Stimulated activated naive B cell treated with anti-CD40 and anti-IgM and Interleukin-4, amounts not matched to agents 10 μg/mL and 1 μg/mL and 100 μg/mL, for 72 hours (primary cell): ENCODE data around the gene PRAMEF11.
"Not testable (repeated sequence)": the region's sequence is repeated elsewhere in the genome, so short reads cannot be mapped to it uniquely, and the experiment has no call there.

ENCODE experiments used
- ATAC-seq, 2 donors: fragments of 150-1000 bp; cut with Tn5 transposase; replicated peaks; 2 replicates each; pipeline ENCODE4 v1.10.0; 2021; ENCODE audit warnings: moderate library complexity in 1 of 2
- DNase-seq: peaks from one replicate; pipeline ENCODE4 v3.0.0; 2021
- H3K27ac Mint-ChIP-seq: one replicate; pipeline ENCODE4 v1.8.0; 2022; ENCODE audit warnings: mild to moderate bottlenecking, mixed read lengths
- H3K27me3 Mint-ChIP-seq, 2 donors: one replicate each; pipeline ENCODE4 v1.8.0; 2022; ENCODE audit warnings: mixed read lengths in 2 of 2
- H3K36me3 Mint-ChIP-seq, 2 donors: one replicate each; pipeline ENCODE4 v1.8.0; 2022; ENCODE audit warnings: mixed read lengths in 2 of 2, mild to moderate bottlenecking in 1 of 2
- H3K4me1 Mint-ChIP-seq, 2 donors: one replicate each; pipeline ENCODE4 v1.8.0; 2022; ENCODE audit warnings: mixed read lengths in 2 of 2, mild to moderate bottlenecking in 1 of 2
- H3K4me3 Mint-ChIP-seq, 2 donors: one replicate each; pipeline ENCODE4 v1.8.0; 2022; ENCODE audit warnings: mild to moderate bottlenecking in 2 of 2, mixed read lengths in 2 of 2, moderate library complexity in 1 of 2
- H3K9me3 Mint-ChIP-seq, 2 donors: one replicate each; pipeline ENCODE4 v1.8.0; 2022; ENCODE audit warnings: mixed read lengths in 2 of 2, mild to moderate bottlenecking in 1 of 2

PRAMEF11 gene

DNA sequence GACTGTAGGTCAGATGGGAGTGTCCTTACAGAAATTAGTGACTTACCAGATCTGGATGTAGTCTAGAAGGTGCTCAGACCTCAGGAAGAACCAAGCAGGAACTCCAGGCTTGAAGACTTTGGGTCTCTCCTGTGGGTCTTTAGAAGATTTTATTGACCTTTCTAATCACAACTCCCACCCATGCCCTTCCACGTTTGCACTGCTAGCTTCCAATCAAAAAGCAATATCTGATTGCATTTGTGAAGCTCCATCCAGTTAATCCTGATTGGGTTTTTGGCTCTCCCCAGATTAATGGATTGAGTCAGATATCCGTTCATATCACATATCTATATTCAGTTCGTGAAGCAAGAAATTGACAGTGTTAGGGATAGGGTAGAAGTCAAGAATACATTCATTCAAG, at the start of gene PRAMEF11:
Gene PRAMEF11 (minus strand): TSS at position 101 of the 400 bp plus-strand sequence. CDS start 2,621 bp downstream, outside the sequence.
- H3K9me3 Mint-ChIP-seq, H3K27me3 Mint-ChIP-seq, H3K4me1 Mint-ChIP-seq, H3K36me3 Mint-ChIP-seq, ATAC-seq, H3K27ac Mint-ChIP-seq, H3K4me3 Mint-ChIP-seq, DNase-seq: not testable (repeated sequence)

DNA sequence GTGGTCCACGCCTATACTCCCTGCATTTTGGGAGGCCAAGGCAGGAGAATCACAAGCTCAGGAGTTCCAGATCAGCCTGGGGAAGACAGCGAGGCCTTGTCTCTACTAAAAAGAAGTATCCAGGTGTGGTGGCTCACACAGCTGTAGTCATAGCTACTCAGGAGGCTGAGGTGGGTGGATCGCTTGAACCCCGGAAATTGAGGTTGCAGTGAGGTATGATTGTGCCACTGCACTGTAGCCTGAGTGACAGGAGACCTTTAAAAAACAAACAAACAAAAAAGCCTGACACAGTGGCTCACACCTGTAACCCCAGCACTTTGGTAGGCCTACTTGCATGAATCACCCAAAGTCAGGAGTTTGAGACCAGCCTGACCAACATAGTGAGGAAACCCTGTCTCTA, 47.2 kb upstream of the PRAMEF11 start:
- DNase-seq, H3K27me3 Mint-ChIP-seq, H3K9me3 Mint-ChIP-seq, H3K4me3 Mint-ChIP-seq, H3K4me1 Mint-ChIP-seq, H3K27ac Mint-ChIP-seq, H3K36me3 Mint-ChIP-seq, ATAC-seq: not testable (repeated sequence)

DNA sequence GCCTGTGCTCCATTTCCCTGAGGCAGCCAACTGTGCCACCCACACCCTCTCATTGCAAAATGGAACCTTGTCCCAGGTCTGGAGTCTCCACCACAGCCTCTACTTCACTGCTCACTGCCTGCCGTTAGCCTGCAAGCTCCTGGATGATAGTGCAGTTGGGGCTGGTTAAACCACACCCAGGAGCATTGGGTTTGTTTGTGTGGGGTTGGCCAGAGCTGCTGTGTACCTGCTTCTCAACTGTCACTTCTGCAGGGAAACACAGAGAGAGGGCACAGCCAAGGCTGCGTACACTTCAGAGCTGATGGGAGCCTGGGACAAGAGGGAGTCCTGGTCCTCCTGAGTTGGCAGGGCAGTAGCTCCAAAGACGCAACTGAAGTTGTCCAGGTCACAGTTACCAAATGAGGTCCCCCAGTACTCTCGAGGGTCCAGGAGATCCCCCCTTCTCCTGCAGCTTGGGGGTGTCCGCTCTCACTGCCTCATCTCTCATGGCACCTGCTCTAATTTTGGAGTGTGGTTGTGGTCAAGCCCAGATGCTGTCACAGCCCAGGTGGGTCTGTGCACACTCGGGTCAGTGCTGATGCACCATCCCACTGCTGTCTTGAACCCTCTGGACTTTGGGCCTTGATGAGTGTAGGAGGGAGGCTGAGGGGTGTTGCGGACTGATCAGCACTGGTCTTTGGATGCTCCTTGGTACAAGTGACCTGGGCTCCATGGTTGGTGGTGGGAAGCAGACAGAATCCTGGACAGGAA, 32.1 kb upstream of the PRAMEF11 start:
- H3K9me3 Mint-ChIP-seq, H3K27me3 Mint-ChIP-seq, H3K36me3 Mint-ChIP-seq, ATAC-seq, DNase-seq, H3K4me1 Mint-ChIP-seq, H3K27ac Mint-ChIP-seq, H3K4me3 Mint-ChIP-seq: not testable (repeated sequence)

DNA sequence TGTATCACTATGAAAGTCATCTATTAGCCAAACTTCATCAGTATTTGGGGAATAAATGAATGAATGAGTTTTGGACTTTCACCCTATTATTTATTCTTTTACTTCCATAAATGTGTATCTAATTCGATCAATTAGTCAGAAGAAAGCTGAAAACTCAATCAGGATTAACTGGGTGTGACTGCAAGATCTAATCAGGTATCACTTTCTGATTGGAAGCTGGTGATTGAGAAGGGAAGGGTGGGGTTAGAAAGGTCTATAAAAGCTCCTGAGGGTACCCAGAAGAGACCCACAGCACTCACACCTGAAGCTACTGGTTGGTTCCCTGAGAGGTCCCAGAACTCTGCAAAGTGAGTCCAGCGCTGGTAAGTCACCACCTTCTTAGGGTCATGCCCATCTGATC, 25.6 kb upstream of the PRAMEF11 start, which contains the start of gene PRAMEF2:
Gene PRAMEF2 (plus strand): TSS at position 301 of the 400 bp plus-strand sequence. CDS start 1,924 bp downstream, outside the sequence.
- not testable (repeated sequence) for ATAC-seq, H3K4me3 Mint-ChIP-seq, H3K36me3 Mint-ChIP-seq, H3K9me3 Mint-ChIP-seq, H3K27ac Mint-ChIP-seq, H3K4me1 Mint-ChIP-seq, H3K27me3 Mint-ChIP-seq, DNase-seq

DNA sequence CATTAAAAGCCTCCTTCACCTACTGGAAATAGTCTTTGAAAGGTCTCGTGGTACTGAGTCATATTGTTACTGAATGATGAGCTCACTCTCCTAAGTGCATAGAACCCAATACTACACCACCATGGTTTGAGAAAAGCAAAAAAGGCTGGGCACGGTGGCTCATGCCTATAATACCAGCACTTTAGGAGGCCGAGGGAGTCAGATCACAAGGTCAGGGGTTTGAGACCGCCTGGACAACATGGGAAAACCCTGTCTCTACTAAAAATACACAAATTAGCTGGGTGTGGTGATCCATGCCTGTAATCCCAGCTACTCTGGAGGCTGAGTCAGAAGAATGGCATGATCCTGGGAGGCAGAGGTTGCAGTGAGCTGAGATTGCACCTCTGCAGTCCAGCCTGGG, 20.6 kb upstream of the PRAMEF11 start:
- Mint-ChIP-seq H3K27ac (no peak overlapping the region), H3K4me1 (no peaks in the 10 kb centered on the region), H3K27me3 (peaks cover 0 to 9% of the 10 kb centered on the region in 2 donors), H3K36me3 (no peaks in the 10 kb centered on the region), H3K4me3 (no peak overlapping the region), H3K9me3 (peaks cover 6 to 8% of the 10 kb centered on the region in 2 donors)
- ATAC-seq = peak in 1 of 2 donors; percentile 38
- DNase-seq = no peak

DNA sequence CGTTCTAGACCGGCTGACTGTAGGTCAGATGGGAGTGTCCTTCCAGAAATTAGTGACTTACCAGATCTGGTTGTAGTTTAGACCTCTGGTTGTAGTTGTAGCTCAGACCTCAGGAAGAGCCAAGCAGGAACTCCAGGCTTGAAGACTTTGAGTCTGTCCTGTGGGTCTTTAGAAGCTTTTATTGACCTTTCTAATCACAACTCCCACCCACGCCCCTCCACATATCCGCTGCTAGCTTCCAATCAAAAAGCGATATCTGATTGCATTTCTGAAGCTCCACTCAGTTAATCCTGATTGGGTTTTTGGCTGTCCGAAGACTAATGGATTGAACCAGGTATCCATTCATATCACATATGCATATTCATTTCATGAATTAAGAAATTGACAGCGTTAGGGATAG, 17.4 kb upstream of the PRAMEF11 start, which contains the start of gene HNRNPCL1:
Gene HNRNPCL1 (minus strand): TSS at position 101 of the 400 bp plus-strand sequence. CDS start 431 bp downstream, outside the sequence.
- not testable (repeated sequence) for H3K27ac Mint-ChIP-seq, DNase-seq, H3K27me3 Mint-ChIP-seq, ATAC-seq, H3K4me1 Mint-ChIP-seq, H3K9me3 Mint-ChIP-seq, H3K4me3 Mint-ChIP-seq, H3K36me3 Mint-ChIP-seq

DNA sequence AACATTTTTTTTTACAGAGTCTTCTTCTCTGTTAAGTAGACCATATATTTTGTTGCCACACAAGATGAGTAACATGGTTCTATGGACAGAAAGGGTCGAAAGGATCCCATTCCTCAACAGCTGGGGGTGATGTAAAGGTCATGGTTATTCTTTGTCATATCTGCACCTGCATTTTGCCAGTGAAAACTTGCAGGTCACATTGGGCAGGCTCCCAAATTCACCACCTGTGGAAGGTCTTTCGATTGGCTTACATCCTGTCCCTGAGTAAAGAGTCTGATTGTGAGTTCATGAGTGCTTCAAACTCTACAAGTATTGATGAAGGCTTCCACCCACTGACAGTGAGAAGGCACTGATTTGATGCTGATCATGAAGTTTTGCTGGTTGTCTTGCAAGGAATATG, 2.0 kb upstream of the PRAMEF11 start:
- not testable (repeated sequence) for H3K36me3 Mint-ChIP-seq, ATAC-seq, H3K9me3 Mint-ChIP-seq, H3K4me3 Mint-ChIP-seq, H3K27ac Mint-ChIP-seq, DNase-seq, H3K27me3 Mint-ChIP-seq, H3K4me1 Mint-ChIP-seq

DNA sequence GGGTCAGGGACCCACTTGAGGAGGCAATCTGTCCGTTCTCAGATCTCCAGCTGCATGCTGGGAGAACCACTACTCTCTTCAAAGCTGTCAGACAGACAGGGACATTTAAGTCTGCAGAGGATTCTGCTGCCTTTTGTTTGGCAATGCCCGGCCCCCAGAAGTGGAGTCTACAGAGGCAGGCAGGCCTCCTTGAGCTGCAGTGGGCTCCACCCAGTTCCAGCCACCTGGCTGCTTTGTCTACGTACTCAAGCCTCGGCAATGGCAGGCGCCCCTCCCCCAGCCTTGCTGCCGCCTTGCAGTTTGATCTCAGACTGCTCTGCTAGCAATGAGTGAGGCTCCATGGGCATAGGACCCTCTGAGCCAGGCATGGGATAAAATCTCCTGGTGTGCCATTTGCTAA, 12.1 kb downstream of the PRAMEF11 start:
- not testable (repeated sequence) for H3K9me3 Mint-ChIP-seq, H3K27ac Mint-ChIP-seq, H3K36me3 Mint-ChIP-seq, H3K4me3 Mint-ChIP-seq, DNase-seq, ATAC-seq, H3K4me1 Mint-ChIP-seq, H3K27me3 Mint-ChIP-seq

DNA sequence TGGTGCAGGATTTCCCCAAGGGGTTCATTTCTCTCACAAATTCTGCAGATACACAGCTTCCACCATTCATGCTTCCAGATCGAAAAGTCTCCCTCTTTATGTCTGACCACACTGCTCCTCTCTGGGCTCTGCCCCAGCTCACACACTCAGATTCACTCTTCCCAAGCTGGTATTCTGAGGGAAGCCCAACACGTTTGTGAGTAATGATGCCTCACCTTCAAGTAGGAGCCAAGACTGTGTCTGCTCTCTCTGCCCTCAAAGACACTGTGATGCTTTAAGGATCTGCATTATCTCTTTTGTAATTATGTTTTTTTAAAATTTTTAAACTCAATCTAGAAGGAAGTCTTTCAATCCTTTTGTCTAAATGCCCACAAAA, 19.8 kb downstream of the PRAMEF11 start:
- Mint-ChIP-seq H3K27ac (peak overlapping the region; percentile 53), H3K9me3 (peaks cover 6 to 8% of the 10 kb centered on the region in 2 donors), H3K4me1 (peaks cover 0 to 2% of the 10 kb centered on the region in 2 donors), H3K36me3 (no peaks in the 10 kb centered on the region), H3K27me3 (peaks cover 10 to 27% of the 10 kb centered on the region in 2 donors), H3K4me3 (no peak overlapping the region)
- ATAC-seq (no peak), DNase-seq (no peak)

DNA sequence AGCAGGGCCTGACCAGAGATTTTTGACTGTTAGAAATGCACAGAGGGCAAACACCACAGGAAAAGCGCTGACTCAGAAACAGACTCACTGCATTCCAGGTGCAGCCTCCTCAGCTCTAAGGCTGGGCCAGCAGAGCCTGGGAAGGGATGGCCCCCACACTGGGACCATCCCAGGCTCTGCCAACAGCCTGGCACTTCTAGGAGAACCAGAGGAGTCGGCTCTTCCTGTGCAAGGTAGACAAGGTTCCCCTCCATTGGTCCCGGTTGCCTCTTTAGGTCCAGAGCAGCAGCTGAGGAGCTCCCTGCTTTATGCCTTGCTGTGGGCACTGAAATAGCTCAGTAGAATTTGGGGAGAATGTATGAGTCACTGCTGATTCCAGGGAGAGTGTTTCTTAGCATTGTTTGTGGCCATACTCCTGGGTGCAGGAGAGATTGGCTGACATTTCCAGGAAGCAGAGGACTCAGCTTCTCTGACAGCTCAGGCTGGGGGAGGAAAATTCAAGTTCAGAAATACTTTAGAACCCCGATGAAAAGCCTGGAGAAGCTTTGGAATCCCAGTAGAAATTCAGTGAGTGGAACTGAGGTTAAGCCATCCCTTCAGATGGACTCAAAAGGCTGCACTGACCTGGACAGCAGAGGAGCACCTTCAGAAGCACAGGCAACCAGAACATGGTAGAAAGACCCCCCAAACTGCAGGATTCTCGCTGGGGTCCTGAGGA, 20.4 kb downstream of the PRAMEF11 start:
- H3K27ac Mint-ChIP-seq = no peak overlapping the region
- ATAC-seq = no peak
- no peaks in the 10 kb centered on the region for H3K36me3 Mint-ChIP-seq
- H3K4me1 Mint-ChIP-seq = peaks cover 0 to 2% of the 10 kb centered on the region in 2 donors
- H3K27me3 Mint-ChIP-seq = peaks cover 10 to 27% of the 10 kb centered on the region in 2 donors
- no peak for DNase-seq
- H3K9me3 Mint-ChIP-seq = peaks cover 6 to 8% of the 10 kb centered on the region in 2 donors
- H3K4me3 Mint-ChIP-seq = no peak overlapping the region

DNA sequence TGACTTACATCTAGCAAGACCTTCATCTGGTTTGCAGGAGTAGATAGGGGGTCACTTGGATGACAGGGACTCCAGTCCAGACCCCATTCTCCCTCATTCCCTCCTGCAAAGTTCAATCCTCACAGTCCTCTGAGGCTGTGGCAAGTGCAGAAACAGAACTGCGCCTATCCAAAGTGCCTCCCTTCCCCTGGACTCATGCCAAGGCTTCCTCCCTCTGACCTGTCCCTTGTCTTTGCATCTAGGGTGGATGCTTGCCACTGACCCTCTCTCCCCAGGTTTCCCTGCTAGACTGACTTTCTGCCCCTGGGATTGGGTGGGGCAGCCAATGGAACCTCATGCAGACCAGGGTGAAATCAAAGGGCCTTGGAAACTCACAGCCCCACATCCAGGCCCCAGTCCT, 21.3 kb downstream of the PRAMEF11 start:
- Mint-ChIP-seq H3K4me3 (no peak overlapping the region), H3K36me3 (no peaks in the 10 kb centered on the region)
- no peak for ATAC-seq

DNA sequence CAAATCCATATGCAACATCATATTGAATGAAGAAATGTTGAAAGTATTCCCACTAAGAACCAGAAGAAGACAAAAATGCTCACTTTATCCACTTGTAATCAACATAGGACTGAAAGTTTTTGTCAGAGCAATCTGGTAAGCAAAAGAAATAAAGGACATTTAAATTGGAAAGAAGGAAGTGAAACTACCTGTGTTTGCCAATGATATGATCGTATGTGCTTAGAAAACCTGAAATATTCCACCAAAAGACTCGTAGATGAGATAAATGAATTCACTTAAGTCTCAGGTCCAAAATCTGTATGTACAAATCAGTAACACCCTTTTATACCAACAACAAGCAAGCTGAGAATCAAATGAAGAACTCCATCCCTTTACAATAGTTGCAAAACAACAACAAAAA, 31.5 kb downstream of the PRAMEF11 start:
- peaks cover 2 to 9% of the 10 kb centered on the region in 2 donors for H3K9me3 Mint-ChIP-seq
- no peak overlapping the region for H3K27ac Mint-ChIP-seq
- peaks cover 4 to 6% of the 10 kb centered on the region in 2 donors for H3K27me3 Mint-ChIP-seq
- H3K4me1 Mint-ChIP-seq = no peaks in the 10 kb centered on the region
- peaks cover 0 to 1% of the 10 kb centered on the region in 2 donors for H3K36me3 Mint-ChIP-seq
- H3K4me3 Mint-ChIP-seq = no peak overlapping the region
- DNase-seq (no peak), ATAC-seq (no peak)

More for the DNA sequence above, 21.3 kb downstream of the PRAMEF11 start:
- Mint-ChIP-seq H3K9me3 (peaks cover 10 to 12% of the 10 kb centered on the region in 2 donors), H3K27ac (no peak overlapping the region), H3K4me1 (peaks cover 0 to 2% of the 10 kb centered on the region in 2 donors), H3K27me3 (peaks cover 10 to 33% of the 10 kb centered on the region in 2 donors)
- no peak for DNase-seq

DNA sequence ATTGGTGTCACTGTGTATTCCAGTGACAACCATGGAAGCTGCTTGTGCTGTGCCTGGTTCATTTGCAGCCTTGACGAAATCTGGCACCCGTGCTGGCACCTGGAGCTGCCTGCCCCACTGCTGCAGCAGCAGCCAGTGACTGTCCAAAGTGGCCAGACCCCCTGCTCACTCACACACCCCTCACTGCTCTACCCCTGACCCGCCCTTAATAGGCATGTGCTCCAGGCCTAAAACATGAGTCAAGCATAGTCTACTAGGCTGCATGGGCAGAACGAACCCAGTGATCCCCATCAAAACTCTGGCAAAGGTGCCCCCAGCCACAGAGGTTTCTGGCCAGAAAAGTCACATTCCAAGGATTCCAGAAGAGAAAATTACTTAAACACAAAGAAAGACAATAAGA, 32.3 kb downstream of the PRAMEF11 start:
- H3K27me3 Mint-ChIP-seq = peaks cover 0 to 6% of the 10 kb centered on the region in 2 donors
- ATAC-seq (no peak), DNase-seq (no peak)

DNA sequence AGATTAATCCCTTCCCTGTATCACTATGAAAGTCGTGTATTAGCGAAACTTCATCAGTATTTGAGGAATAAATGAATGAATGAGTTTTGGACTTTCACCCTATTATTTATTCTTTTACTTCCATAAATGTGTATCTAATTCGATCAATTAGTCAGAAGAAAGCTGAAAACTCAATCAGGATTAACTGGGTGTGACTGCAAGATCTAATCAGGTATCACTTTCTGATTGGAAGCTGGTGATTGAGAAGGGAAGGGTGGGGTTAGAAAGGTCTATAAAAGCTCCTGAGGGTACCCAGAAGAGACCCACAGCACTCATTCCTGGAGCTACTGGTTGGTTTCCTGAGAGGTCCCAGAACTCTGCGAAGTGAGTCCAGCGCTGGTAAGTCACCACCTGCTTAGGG, 40.1 kb downstream of the PRAMEF11 start, which contains the start of gene PRAMEF1:
Gene PRAMEF1 (plus strand): TSS at position 301 of the 400 bp plus-strand sequence. CDS start 1,831 bp downstream, outside the sequence.
- not testable (repeated sequence) for H3K4me1 Mint-ChIP-seq, H3K36me3 Mint-ChIP-seq, H3K4me3 Mint-ChIP-seq, H3K9me3 Mint-ChIP-seq, H3K27ac Mint-ChIP-seq, ATAC-seq, DNase-seq, H3K27me3 Mint-ChIP-seq

More for the DNA sequence above, 32.3 kb downstream of the PRAMEF11 start:
- no peaks in the 10 kb centered on the region for H3K4me1 Mint-ChIP-seq
- peaks cover 0 to 5% of the 10 kb centered on the region in 2 donors for H3K9me3 Mint-ChIP-seq
- no peak overlapping the region for H3K27ac Mint-ChIP-seq
- no peaks in the 10 kb centered on the region for H3K36me3 Mint-ChIP-seq
- no peak overlapping the region for H3K4me3 Mint-ChIP-seq
